Peyer's patch (tissue), 4 donors: ENCODE data around the gene CDKAL1.

Experiments
- CTCF ChIP-seq, 6 experiments: fragments of 450-650 bp in 4 of 6; fragments of 200-600 bp in 2 of 6; sonication (generic) in 1 of 6; IDR thresholded peaks; one replicate each; pipeline ENCODE4 v1.5.1; 2017 to 2019; ENCODE audit warnings: antibody characterized with exemption in 6 of 6, mild to moderate bottlenecking in 3 of 6, moderate library complexity in 1 of 6
- POLR2A ChIP-seq, 2 donors: fragments of 450-650 bp; IDR thresholded peaks; one replicate each; pipeline ENCODE4 v1.5.1; 2017; ENCODE audit warnings: antibody characterized with exemption in 2 of 2, mild to moderate bottlenecking in 2 of 2, moderate library complexity in 2 of 2

DNA sequence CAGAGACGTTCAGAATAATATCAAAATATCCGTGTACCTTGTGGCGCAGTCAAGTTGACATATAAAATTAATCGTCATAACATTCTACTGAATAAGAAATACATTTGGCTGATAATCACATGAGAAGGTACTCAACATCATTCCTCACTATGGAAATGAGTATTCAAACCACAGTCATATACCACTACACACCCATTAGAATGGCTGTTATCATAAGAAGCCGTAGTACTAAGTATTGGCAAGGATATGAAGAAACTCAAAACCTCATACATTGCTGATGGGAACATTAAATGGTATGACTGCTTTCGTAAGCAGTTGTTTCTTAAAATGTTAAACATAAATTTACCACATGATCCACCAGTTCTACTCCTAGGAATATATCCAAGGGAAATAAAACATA, 244.7 kb downstream of the CDKAL1 start:
- no peak for TF ChIP-seq CTCF (IDR thresholded peaks at IDR 0.05)
- TF ChIP-seq POLR2A (IDR thresholded peaks at IDR 0.05), result no peak
